ENCODE data around the gene ZNF285. TPM values are rescaled to one million over a fixed set of nuclear protein-coding genes. Genes with fewer than 3 reads are reported as not detected.

The ZNF285 gene
- total RNA-seq, 1 experiment from 2014 or later: 3.0 TPM

DNA sequence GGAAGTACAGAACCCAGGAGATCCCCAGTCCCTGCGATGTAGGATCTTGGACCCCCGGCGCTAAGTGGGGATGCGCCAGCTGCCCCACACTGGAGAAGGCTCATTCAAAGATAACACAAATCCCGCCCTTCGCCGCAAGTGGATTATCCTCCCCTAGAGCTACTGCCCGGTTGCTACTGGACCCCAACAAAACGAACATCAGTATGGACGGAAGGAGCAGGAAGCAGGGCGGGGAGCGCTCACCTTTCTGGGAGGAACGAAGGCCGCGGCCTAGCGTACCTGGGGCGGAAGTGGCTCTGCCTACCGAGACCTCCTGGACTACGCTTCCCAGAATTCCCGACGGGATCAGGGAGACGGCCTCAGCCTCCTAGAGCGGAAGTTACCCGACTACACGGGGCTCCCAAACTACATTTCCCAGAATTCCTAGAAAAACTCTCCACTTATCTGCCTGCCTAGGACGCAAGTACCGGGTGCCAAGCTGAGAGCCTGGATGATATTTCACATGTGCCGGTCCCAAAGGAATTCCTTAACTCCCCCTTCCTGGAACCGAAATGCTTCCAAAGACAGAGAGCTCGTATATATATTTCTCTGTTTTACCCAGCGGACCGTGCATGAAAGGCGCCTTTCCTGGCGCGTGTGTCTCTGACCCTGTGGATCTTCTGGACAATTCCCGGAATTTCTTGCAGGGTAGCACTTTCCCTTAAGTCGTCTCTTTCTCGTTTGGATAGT is 44.9 kb downstream of the ZNF285 start, which contains the start of gene ZNF112:
ZNF112 (minus strand) TSS at position 298 of the 729 bp plus-strand sequence. CDS start 16,141 bp downstream, outside the sequence.
- ChIA-PET POLR2A (ENCODE audit: unreplicated experiment) (interaction anchor here (0.6 kb wide), 1 partner anchor 307 kb away, joined by 3 read pairs; no protein-coding TSS in a partner anchor), CTCF (no interaction called here)
- Histone ChIP-seq H3K4me2 (peak within 1 kb of the TSS; percentile 79), H3K9me2 (ENCODE audit: insufficient read depth) (no peaks in the 10 kb centered on the region), H3K79me2 (ENCODE audit: low read depth) (peaks cover 8% of the 10 kb centered on the region; the same call in 1 of the 2 replicates), H2AFZ (peak within 1 kb of the TSS; percentile 100), H3K27ac (no peak within 1 kb of the TSS), H3K36me3 (ENCODE audit: low read depth) (no peaks in the 10 kb centered on the region; the same call in 1 of the 2 replicates), H3K9me3 (ENCODE audit: insufficient read depth, low read depth) (no peaks in the 10 kb centered on the region; the same call in 1 of the 2 replicates), H3F3A (ENCODE audit: insufficient read depth, low read depth) (no peaks in the 10 kb centered on the region), H4K20me1 (ENCODE audit: insufficient read depth) (no peaks in the 10 kb centered on the region), H3K4me1 (replicated peaks; ENCODE audit: insufficient read depth) (peaks cover 7% of the 10 kb centered on the region; the same call in 1 of the 2 replicates), H3K4me3 (peak within 1 kb of the TSS; percentile 86), H3K27me3 (ENCODE audit: insufficient read depth, low read depth) (no peaks in the 10 kb centered on the region)
- peak; percentile 87 to 94 for DNase-seq
- TF ChIP-seq EZH2 (IDR thresholded peaks at IDR 0.05; ENCODE audit: low read depth): no peak
- TF ChIP-seq, protein P1, sequence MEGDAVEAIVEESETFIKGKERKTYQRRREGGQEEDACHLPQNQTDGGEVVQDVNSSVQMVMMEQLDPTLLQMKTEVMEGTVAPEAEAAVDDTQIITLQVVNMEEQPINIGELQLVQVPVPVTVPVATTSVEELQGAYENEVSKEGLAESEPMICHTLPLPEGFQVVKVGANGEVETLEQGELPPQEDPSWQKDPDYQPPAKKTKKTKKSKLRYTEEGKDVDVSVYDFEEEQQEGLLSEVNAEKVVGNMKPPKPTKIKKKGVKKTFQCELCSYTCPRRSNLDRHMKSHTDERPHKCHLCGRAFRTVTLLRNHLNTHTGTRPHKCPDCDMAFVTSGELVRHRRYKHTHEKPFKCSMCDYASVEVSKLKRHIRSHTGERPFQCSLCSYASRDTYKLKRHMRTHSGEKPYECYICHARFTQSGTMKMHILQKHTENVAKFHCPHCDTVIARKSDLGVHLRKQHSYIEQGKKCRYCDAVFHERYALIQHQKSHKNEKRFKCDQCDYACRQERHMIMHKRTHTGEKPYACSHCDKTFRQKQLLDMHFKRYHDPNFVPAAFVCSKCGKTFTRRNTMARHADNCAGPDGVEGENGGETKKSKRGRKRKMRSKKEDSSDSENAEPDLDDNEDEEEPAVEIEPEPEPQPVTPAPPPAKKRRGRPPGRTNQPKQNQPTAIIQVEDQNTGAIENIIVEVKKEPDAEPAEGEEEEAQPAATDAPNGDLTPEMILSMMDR (conservative IDR thresholded peaks at IDR 0.05): no peak
- BruUV-seq (replicated peaks): no TSS peak
- intact Hi-C loops (cut with micrococcal nuclease; ENCODE audit: unreplicated experiment): loop anchor here (2.0 to 10.0 kb wide), 2 partner anchors 48 to 52 kb away; partner anchors contain the start of genes ZNF235 and ZNF285

GRCh38 chr19:44346556-44346955 is 54.9 kb downstream of the ZNF285 start:
- CTCF ChIA-PET: no interaction called here
- BruUV-seq (replicated peaks): no TSS peak

GRCh38 chr19:44345959-44346358 is 55.4 kb downstream of the ZNF285 start:
- no peaks in the 10 kb centered on the region for H3K9me2 ChIP-seq (ENCODE audit: insufficient read depth)
- no peaks in the 10 kb centered on the region for H3K79me2 ChIP-seq (ENCODE audit: low read depth)

More at GRCh38 chr19:44346556-44346955, 54.9 kb downstream of the ZNF285 start:
- Histone ChIP-seq H3K36me3 (ENCODE audit: low read depth) (no peaks in the 10 kb centered on the region), H2AFZ (no peak overlapping the region), H3K4me2 (no peak overlapping the region), H3K4me1 (replicated peaks; ENCODE audit: insufficient read depth) (no peaks in the 10 kb centered on the region), H3F3A (ENCODE audit: insufficient read depth, low read depth) (no peaks in the 10 kb centered on the region), H3K79me2 (ENCODE audit: low read depth) (no peaks in the 10 kb centered on the region), H3K9me2 (ENCODE audit: insufficient read depth) (no peaks in the 10 kb centered on the region), H4K20me1 (ENCODE audit: insufficient read depth) (no peaks in the 10 kb centered on the region), H3K4me3 (no peak overlapping the region), H3K27ac (no peak overlapping the region), H3K27me3 (ENCODE audit: insufficient read depth, low read depth) (no peaks in the 10 kb centered on the region), H3K9me3 (ENCODE audit: insufficient read depth, low read depth) (peaks cover 7% of the 10 kb centered on the region; the same call in 1 of the 2 replicates)
- intact Hi-C loops (cut with micrococcal nuclease; ENCODE audit: unreplicated experiment): no loop called here
- TF ChIP-seq, protein P1 (conservative IDR thresholded peaks at IDR 0.05): no peak
- DNase-seq: no peak
- POLR2A ChIA-PET (ENCODE audit: unreplicated experiment): interaction anchor here (0.5 kb wide), 1 partner anchor 345 kb away, joined by 3 read pairs; no protein-coding TSS in a partner anchor

More at GRCh38 chr19:44345959-44346358, 55.4 kb downstream of the ZNF285 start:
- Histone ChIP-seq H3K9me3 (ENCODE audit: insufficient read depth, low read depth) (peaks cover 7% of the 10 kb centered on the region; the same call in 1 of the 2 replicates), H3K36me3 (ENCODE audit: low read depth) (no peaks in the 10 kb centered on the region), H2AFZ (no peak overlapping the region), H4K20me1 (ENCODE audit: insufficient read depth) (no peaks in the 10 kb centered on the region), H3K4me1 (replicated peaks; ENCODE audit: insufficient read depth) (no peaks in the 10 kb centered on the region), H3K27me3 (ENCODE audit: insufficient read depth, low read depth) (no peaks in the 10 kb centered on the region), H3K4me3 (no peak overlapping the region), H3F3A (ENCODE audit: insufficient read depth, low read depth) (no peaks in the 10 kb centered on the region), H3K27ac (no peak overlapping the region), H3K4me2 (no peak overlapping the region)
- intact Hi-C loops (cut with micrococcal nuclease; ENCODE audit: unreplicated experiment): no loop called here
- TF ChIP-seq EZH2 (IDR thresholded peaks at IDR 0.05; ENCODE audit: low read depth): no peak
- TF ChIP-seq, protein P1 (conservative IDR thresholded peaks at IDR 0.05): no peak
- CTCF ChIA-PET: no interaction called here
- BruUV-seq (replicated peaks): no TSS peak
- no peak for DNase-seq
- POLR2A ChIA-PET (ENCODE audit: unreplicated experiment): interaction anchor here (0.5 kb wide), 1 partner anchor 344 kb away, joined by 3 read pairs; no protein-coding TSS in a partner anchor

All from PC-9 (cell line).